ENCODE measurements around the gene NTHL1. TPM values are rescaled to one million over a fixed set of nuclear protein-coding genes. Genes with fewer than 3 reads are reported as not detected.

NTHL1 gene
- total RNA-seq, 1 experiment from 2014 or later, result 52.0 TPM

GRCh38 chr16:2042171-2042985 lies 5.3 kb downstream of the NTHL1 start:
- no peaks in the 10 kb centered on the region for H3K9me3 ChIP-seq (ENCODE audit: control insufficient read depth, low read depth, low read length)
- no peaks in the 10 kb centered on the region for H3K79me1 ChIP-seq (ENCODE audit: insufficient read depth, low read depth, low read length, poor library complexity, severe bottlenecking)
- no peak overlapping the region for H2BK20ac ChIP-seq (ENCODE audit: low read depth, low read length, poor library complexity, severe bottlenecking)
- no peak overlapping the region for H3K56ac ChIP-seq (ENCODE audit: insufficient read length, low read depth, low read length)
- no peak for DNase-seq
- no peak overlapping the region for H3K27ac ChIP-seq (ENCODE audit: insufficient read length, low read depth, low read length)
- H2BK120ac ChIP-seq (ENCODE audit: low read depth, low read length, poor library complexity, severe bottlenecking), result no peak overlapping the region
- no peak overlapping the region for H3K4me3 Mint-ChIP-seq
- H3T11ph ChIP-seq (ENCODE audit: low read length), result no peak overlapping the region
- peaks cover 5% of the 10 kb centered on the region for H3K23me2 ChIP-seq (ENCODE audit: insufficient read length, low read depth, low read length, poor library complexity, severe bottlenecking)
- H3K27me3 Mint-ChIP-seq (ENCODE audit: low read depth), result no peaks in the 10 kb centered on the region
- no peak overlapping the region for H3K23ac ChIP-seq (ENCODE audit: insufficient read length, low read depth, low read length)
- H4K8ac ChIP-seq (replicated peaks; ENCODE audit: insufficient read length, low read depth, low read length), result no peak overlapping the region
- H2AFZ ChIP-seq (ENCODE audit: low read length), result no peak overlapping the region
- H3K18ac ChIP-seq (ENCODE audit: insufficient read length, low read depth, low read length), result no peak overlapping the region
- no peak overlapping the region for H4K5ac ChIP-seq (ENCODE audit: insufficient read length, low read depth, low read length)
- H3K14ac ChIP-seq (ENCODE audit: insufficient read depth, low read length), result no peak overlapping the region
- WGBS (ENCODE audit: extremely low coverage, insufficient read length, low lambda C conversion rate), result no CpG with 5 or more reads among the region's 22 CpGs
- H4K20me1 ChIP-seq (ENCODE audit: control insufficient read depth, insufficient read depth, insufficient read length), result no peaks in the 10 kb centered on the region
- no peak overlapping the region for H3K4ac ChIP-seq (ENCODE audit: low read depth, low read length)
- no peak overlapping the region for H3K4me2 ChIP-seq (ENCODE audit: insufficient read depth, insufficient read length, low read length)
- H3K9me3 Mint-ChIP-seq, result no peaks in the 10 kb centered on the region
- H3K79me2 ChIP-seq (ENCODE audit: insufficient read depth, low read length), result no peaks in the 10 kb centered on the region
- H2BK5ac ChIP-seq (ENCODE audit: insufficient read length, low read length), result no peak overlapping the region
- H3K9ac ChIP-seq (ENCODE audit: extremely low read depth, insufficient read length, low read length), result no peak overlapping the region
- peaks cover 2 to 5% (median 4%) of the 10 kb centered on the region in 3 experiments; a peak in 5 of 7 replicates for H3K36me3 Mint-ChIP-seq (ENCODE audit: insufficient read depth in 1 of 3, low read depth in 3 of 3)
- no peaks in the 10 kb centered on the region for H3K27me3 ChIP-seq (ENCODE audit: insufficient read depth, low read length)
- no peak overlapping the region; the same call in 1 of the 2 replicates for H2BK15ac ChIP-seq (ENCODE audit: low read depth, low read length)
- H3K4me1 Mint-ChIP-seq, result peaks cover 8 to 19% of the 10 kb centered on the region in 2 experiments
- TF ChIP-seq, protein P1, sequence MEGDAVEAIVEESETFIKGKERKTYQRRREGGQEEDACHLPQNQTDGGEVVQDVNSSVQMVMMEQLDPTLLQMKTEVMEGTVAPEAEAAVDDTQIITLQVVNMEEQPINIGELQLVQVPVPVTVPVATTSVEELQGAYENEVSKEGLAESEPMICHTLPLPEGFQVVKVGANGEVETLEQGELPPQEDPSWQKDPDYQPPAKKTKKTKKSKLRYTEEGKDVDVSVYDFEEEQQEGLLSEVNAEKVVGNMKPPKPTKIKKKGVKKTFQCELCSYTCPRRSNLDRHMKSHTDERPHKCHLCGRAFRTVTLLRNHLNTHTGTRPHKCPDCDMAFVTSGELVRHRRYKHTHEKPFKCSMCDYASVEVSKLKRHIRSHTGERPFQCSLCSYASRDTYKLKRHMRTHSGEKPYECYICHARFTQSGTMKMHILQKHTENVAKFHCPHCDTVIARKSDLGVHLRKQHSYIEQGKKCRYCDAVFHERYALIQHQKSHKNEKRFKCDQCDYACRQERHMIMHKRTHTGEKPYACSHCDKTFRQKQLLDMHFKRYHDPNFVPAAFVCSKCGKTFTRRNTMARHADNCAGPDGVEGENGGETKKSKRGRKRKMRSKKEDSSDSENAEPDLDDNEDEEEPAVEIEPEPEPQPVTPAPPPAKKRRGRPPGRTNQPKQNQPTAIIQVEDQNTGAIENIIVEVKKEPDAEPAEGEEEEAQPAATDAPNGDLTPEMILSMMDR (conservative IDR thresholded peaks at IDR 0.05), result no peak
- no peak overlapping the region for H2BK12ac ChIP-seq (ENCODE audit: insufficient read length, low read depth, low read length)
- H2AK5ac ChIP-seq (ENCODE audit: insufficient read length, low read length), result no peak overlapping the region
- H3K27ac Mint-ChIP-seq, result no peak overlapping the region
- no peak overlapping the region for H4K91ac ChIP-seq (ENCODE audit: insufficient read length, low read depth, low read length)
- no peaks in the 10 kb centered on the region for H3K4me1 ChIP-seq (ENCODE audit: insufficient read depth, low read length)
